HEK293 (cell line): ENCODE data around the gene INF2.

ENCODE experiments used
- CTCF ChIA-PET: fragments of 350-600 bp; formaldehyde crosslinking; extraction: SDS; loops from one replicate; lab custom pipeline; 2021; ENCODE audit warnings: antibody characterized with exemption; lab: Yijun Ruan, JAX
- POLR2A ChIA-PET: fragments of 300-600 bp; formaldehyde crosslinking; extraction: SDS; loops from one replicate; lab custom pipeline; 2020; ENCODE audit warnings: antibody characterized with exemption, inconsistent platforms; lab: Yijun Ruan, JAX
- H3K27ac ChIP-seq: fragments of 200-500 bp; sonication (Bioruptor generic); 2 replicates; pipeline ENCODE4 v1.5.1; 2014; ENCODE audit warnings: low read depth, low read length, control low read depth, inconsistent platforms; ENCODE audit errors: extremely low read depth
- H3K36me3 ChIP-seq, 2 experiments: fragments of 200-500 bp in 1 of 2; sonication (Bioruptor generic) in 1 of 2; 1 replicate in 1 of 2; 2 replicates in 1 of 2; pipeline ENCODE4 v1.5.1; 2014 to 2017; ENCODE audit warnings: inconsistent platforms in 2 of 2, low read length in 2 of 2; ENCODE audit not compliant: control insufficient read depth in 2 of 2, insufficient read depth in 1 of 2
- H3K4me1 ChIP-seq: fragments of 200-500 bp; sonication (Bioruptor generic); 2 replicates; pipeline ENCODE4 v1.5.1; 2014; ENCODE audit warnings: mild to moderate bottlenecking, low read length, inconsistent platforms; ENCODE audit not compliant: control insufficient read depth, insufficient read depth
- H3K4me3 ChIP-seq: 2 replicates; pipeline ENCODE4 v1.5.1; 2011; ENCODE audit warnings: low read depth, mild to moderate bottlenecking, control low read depth, low read length, moderate library complexity
- H3K9me3 ChIP-seq: fragments of 200-500 bp; sonication (Bioruptor generic); 2 replicates; pipeline ENCODE4 v1.5.1; 2014; ENCODE audit warnings: low read depth, low read length, inconsistent platforms; ENCODE audit not compliant: control insufficient read depth, insufficient read depth
- EGR2 ChIP-seq: fragments of 450-650 bp; formaldehyde crosslinking; IDR thresholded peaks from 2 replicates; pipeline ENCODE4 v1.5.1; 2016; ENCODE audit warnings: low read depth, missing biosample characterization, missing genetic modification characterization
- HOXD13 ChIP-seq: sonication (generic); formaldehyde crosslinking; IDR thresholded peaks from 2 replicates; pipeline ENCODE4 v1.8.0; 2022; ENCODE audit warnings: missing genetic modification reagents, borderline replicate concordance
- KLF8 ChIP-seq: fragments of 450-650 bp; formaldehyde crosslinking; IDR thresholded peaks from 2 replicates; pipeline ENCODE4 v1.5.1; 2016; ENCODE audit warnings: missing biosample characterization, missing genetic modification characterization
- MEIS1 ChIP-seq: sonication (generic); formaldehyde crosslinking; IDR thresholded peaks from 2 replicates; pipeline ENCODE4 v1.8.1; 2022; ENCODE audit warnings: missing genetic modification reagents, mild to moderate bottlenecking, borderline replicate concordance
- REPIN1 ChIP-seq: fragments of 450-650 bp; formaldehyde crosslinking; IDR thresholded peaks from 2 replicates; pipeline ENCODE4 v1.5.1; 2017; ENCODE audit warnings: missing biosample characterization, missing genetic modification characterization, low read depth
- TRIM28 ChIP-seq: IDR thresholded peaks from 2 replicates; pipeline ENCODE4 v1.6.1; 2011; ENCODE audit warnings: low read length, control low read depth, borderline replicate concordance
- ZFHX2 ChIP-seq: fragments of 450-650 bp; formaldehyde crosslinking; conservative IDR thresholded peaks from 2 replicates; pipeline ENCODE4 v1.5.1; 2016; ENCODE audit warnings: missing biosample characterization, missing genetic modification characterization
- ZNF146 ChIP-seq: fragments of 450-650 bp; formaldehyde crosslinking; IDR thresholded peaks from 2 replicates; pipeline ENCODE4 v1.5.1; 2016; ENCODE audit warnings: missing biosample characterization, missing genetic modification characterization
- ZNF16 ChIP-seq: fragments of 450-650 bp; formaldehyde crosslinking; IDR thresholded peaks from 2 replicates; pipeline ENCODE4 v1.5.1; 2016; ENCODE audit warnings: low read depth, missing biosample characterization, missing genetic modification characterization
- ZNF223 ChIP-seq: fragments of 450-650 bp; formaldehyde crosslinking; IDR thresholded peaks from 2 replicates; pipeline ENCODE4 v1.5.1; 2016; ENCODE audit warnings: missing biosample characterization, missing genetic modification characterization
- ZNF530 ChIP-seq: fragments of 450-650 bp; formaldehyde crosslinking; IDR thresholded peaks from 2 replicates; pipeline ENCODE4 v1.5.1; 2016; ENCODE audit warnings: low read depth, missing biosample characterization, missing genetic modification characterization
- ZNF544 ChIP-seq: fragments of 450-650 bp; formaldehyde crosslinking; IDR thresholded peaks from 2 replicates; pipeline ENCODE4 v1.5.0; 2017; ENCODE audit warnings: missing biosample characterization, missing genetic modification characterization
- ZNF621 ChIP-seq: fragments of 450-650 bp; formaldehyde crosslinking; IDR thresholded peaks from 2 replicates; pipeline ENCODE4 v1.5.1; 2017; ENCODE audit warnings: missing biosample characterization, missing genetic modification characterization
- ZNF639 ChIP-seq: fragments of 450-650 bp; formaldehyde crosslinking; IDR thresholded peaks from 2 replicates; pipeline ENCODE4 v1.5.1; 2016; ENCODE audit warnings: missing biosample characterization, missing genetic modification characterization
- ZNF677 ChIP-seq: fragments of 450-650 bp; IDR thresholded peaks from 2 replicates; pipeline ENCODE4 v1.5.0; 2018; ENCODE audit warnings: missing biosample characterization, mild to moderate bottlenecking, missing genetic modification characterization, moderate library complexity
- ZNF704 ChIP-seq: fragments of 450-650 bp; formaldehyde crosslinking; IDR thresholded peaks from 2 replicates; pipeline ENCODE4 v1.5.1; 2016; ENCODE audit warnings: missing biosample characterization, missing genetic modification characterization
- ZNF785 ChIP-seq: fragments of 450-650 bp; formaldehyde crosslinking; IDR thresholded peaks from 2 replicates; pipeline ENCODE4 v1.5.1; 2016; ENCODE audit warnings: missing biosample characterization, missing genetic modification characterization
- ZSCAN4 ChIP-seq: fragments of 450-650 bp; formaldehyde crosslinking; IDR thresholded peaks from 2 replicates; pipeline ENCODE4 v1.5.1; 2017; ENCODE audit warnings: missing biosample characterization, missing genetic modification characterization
- TF ChIP-seq, protein P1 (sequence below): fragments of 450-650 bp; formaldehyde crosslinking; IDR thresholded peaks from 2 replicates; pipeline ENCODE4 v1.5.1; 2016; ENCODE audit warnings: missing biosample characterization, missing genetic modification characterization, borderline replicate concordance

The INF2 gene

DNA sequence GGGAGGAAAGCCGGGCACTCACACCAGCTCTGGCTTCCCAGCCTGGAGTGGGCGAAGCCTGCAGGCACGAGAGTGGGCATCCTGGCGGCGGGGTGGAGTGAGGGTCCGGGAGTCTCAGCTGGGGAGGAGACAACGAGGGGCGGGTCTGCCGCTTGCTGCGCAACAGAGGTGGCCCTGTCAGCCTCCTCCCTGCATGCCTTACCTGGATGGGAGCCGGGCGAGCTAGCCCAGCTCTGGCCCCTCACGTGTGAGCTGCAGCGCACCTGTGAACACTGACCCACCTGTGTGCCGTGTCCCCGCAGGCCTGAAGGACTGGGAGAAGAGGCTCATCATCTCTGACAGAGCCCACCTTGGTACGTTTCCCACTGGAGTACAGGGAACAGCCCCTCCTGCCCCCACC is 49.6 kb downstream of the INF2 start:
- Histone ChIP-seq H3K27ac (no peak overlapping the region), H3K4me3 (no peak overlapping the region), H3K9me3 (no peaks in the 10 kb centered on the region), H3K36me3 (no peaks in the 10 kb centered on the region), H3K4me1 (no peaks in the 10 kb centered on the region)
- TF ChIP-seq REPIN1 (tag by site-specific recombination): no peak
- TF ChIP-seq ZNF785 (tag by site-specific recombination): no peak
- TF ChIP-seq ZNF146 (tag by site-specific recombination): no peak
- no peak for TF ChIP-seq MEIS1 (CRISPR knock-in tag)
- TF ChIP-seq ZNF677: no peak
- TF ChIP-seq, protein P1, sequence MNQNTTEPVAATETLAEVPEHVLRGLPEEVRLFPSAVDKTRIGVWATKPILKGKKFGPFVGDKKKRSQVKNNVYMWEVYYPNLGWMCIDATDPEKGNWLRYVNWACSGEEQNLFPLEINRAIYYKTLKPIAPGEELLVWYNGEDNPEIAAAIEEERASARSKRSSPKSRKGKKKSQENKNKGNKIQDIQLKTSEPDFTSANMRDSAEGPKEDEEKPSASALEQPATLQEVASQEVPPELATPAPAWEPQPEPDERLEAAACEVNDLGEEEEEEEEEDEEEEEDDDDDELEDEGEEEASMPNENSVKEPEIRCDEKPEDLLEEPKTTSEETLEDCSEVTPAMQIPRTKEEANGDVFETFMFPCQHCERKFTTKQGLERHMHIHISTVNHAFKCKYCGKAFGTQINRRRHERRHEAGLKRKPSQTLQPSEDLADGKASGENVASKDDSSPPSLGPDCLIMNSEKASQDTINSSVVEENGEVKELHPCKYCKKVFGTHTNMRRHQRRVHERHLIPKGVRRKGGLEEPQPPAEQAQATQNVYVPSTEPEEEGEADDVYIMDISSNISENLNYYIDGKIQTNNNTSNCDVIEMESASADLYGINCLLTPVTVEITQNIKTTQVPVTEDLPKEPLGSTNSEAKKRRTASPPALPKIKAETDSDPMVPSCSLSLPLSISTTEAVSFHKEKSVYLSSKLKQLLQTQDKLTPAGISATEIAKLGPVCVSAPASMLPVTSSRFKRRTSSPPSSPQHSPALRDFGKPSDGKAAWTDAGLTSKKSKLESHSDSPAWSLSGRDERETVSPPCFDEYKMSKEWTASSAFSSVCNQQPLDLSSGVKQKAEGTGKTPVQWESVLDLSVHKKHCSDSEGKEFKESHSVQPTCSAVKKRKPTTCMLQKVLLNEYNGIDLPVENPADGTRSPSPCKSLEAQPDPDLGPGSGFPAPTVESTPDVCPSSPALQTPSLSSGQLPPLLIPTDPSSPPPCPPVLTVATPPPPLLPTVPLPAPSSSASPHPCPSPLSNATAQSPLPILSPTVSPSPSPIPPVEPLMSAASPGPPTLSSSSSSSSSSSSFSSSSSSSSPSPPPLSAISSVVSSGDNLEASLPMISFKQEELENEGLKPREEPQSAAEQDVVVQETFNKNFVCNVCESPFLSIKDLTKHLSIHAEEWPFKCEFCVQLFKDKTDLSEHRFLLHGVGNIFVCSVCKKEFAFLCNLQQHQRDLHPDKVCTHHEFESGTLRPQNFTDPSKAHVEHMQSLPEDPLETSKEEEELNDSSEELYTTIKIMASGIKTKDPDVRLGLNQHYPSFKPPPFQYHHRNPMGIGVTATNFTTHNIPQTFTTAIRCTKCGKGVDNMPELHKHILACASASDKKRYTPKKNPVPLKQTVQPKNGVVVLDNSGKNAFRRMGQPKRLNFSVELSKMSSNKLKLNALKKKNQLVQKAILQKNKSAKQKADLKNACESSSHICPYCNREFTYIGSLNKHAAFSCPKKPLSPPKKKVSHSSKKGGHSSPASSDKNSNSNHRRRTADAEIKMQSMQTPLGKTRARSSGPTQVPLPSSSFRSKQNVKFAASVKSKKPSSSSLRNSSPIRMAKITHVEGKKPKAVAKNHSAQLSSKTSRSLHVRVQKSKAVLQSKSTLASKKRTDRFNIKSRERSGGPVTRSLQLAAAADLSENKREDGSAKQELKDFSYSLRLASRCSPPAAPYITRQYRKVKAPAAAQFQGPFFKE: no peak
- CTCF ChIA-PET: interaction anchor here (0.9 kb wide), 1 partner anchor 16 kb away, joined by 3 read pairs; the partner anchor contains the start of gene ADSS1
- POLR2A ChIA-PET: interaction anchor here (0.8 kb wide), 1 partner anchor 13 kb away, joined by 6 read pairs; the partner anchor contains the start of gene SIVA1

- POLR2A ChIA-PET: interaction anchor here (0.5 kb wide), 1 partner anchor 25 kb away, joined by 5 read pairs; no protein-coding TSS in a partner anchor
- CTCF ChIA-PET: interaction anchor here (0.9 kb wide), 1 partner anchor 16 kb away, joined by 3 read pairs; the partner anchor contains the start of gene ADSS1
- H3K36me3 ChIP-seq: no peaks in the 10 kb centered on the region
- TF ChIP-seq ZNF544 (tag by site-specific recombination): no peak
- TF ChIP-seq ZNF639 (tag by site-specific recombination): no peak
- no peak for TF ChIP-seq ZNF223 (tag by site-specific recombination)
- no peak for TF ChIP-seq ZNF621 (tag by site-specific recombination)
- TF ChIP-seq ZNF16 (tag by site-specific recombination): no peak
- TF ChIP-seq ZNF704 (tag by site-specific recombination): no peak
- peak; percentile 100 for TF ChIP-seq ZFHX2 (tag by site-specific recombination)
- TF ChIP-seq HOXD13 (CRISPR knock-in tag): no peak
- TF ChIP-seq ZSCAN4 (tag by site-specific recombination): 0 out of 2 replicates have a peak, but pooled peaks have one; percentile 34
- TF ChIP-seq TRIM28: no peak
- TF ChIP-seq KLF8 (tag by site-specific recombination): no peak
- peak; percentile 98 for TF ChIP-seq EGR2
- TF ChIP-seq ZNF530 (tag by site-specific recombination): no peak
- no peaks in the 10 kb centered on the region for H3K9me3 ChIP-seq
- no peak overlapping the region for H3K27ac ChIP-seq
- no peak overlapping the region for H3K4me3 ChIP-seq
- H3K4me1 ChIP-seq: no peaks in the 10 kb centered on the region
Observed at GRCh38 chr14:104739546-104740516, 50.4 kb downstream of the INF2 start.
